WI38 (cell line): ENCODE measurements around the gene CNTROB.
A peak's percentile ranks its signal among the peaks of the same experiment; 100 is the strongest.

Experiments used
- H3K4me3 ChIP-seq: 2 replicates; pipeline ENCODE4 v1.5.1; 2011; ENCODE audit warnings: low read depth, mild to moderate bottlenecking, control low read depth, low read length
- TF ChIP-seq, protein P1 (sequence below): IDR thresholded peaks from 2 replicates; pipeline ENCODE4 v1.5.1; 2012; ENCODE audit warnings: low read depth, mild to moderate bottlenecking, control low read depth, low read length

Gene CNTROB

GRCh38 chr17:7992516-7992915, 60.5 kb downstream of the CNTROB start:
- TF ChIP-seq, protein P1, sequence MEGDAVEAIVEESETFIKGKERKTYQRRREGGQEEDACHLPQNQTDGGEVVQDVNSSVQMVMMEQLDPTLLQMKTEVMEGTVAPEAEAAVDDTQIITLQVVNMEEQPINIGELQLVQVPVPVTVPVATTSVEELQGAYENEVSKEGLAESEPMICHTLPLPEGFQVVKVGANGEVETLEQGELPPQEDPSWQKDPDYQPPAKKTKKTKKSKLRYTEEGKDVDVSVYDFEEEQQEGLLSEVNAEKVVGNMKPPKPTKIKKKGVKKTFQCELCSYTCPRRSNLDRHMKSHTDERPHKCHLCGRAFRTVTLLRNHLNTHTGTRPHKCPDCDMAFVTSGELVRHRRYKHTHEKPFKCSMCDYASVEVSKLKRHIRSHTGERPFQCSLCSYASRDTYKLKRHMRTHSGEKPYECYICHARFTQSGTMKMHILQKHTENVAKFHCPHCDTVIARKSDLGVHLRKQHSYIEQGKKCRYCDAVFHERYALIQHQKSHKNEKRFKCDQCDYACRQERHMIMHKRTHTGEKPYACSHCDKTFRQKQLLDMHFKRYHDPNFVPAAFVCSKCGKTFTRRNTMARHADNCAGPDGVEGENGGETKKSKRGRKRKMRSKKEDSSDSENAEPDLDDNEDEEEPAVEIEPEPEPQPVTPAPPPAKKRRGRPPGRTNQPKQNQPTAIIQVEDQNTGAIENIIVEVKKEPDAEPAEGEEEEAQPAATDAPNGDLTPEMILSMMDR = no peak

DNA sequence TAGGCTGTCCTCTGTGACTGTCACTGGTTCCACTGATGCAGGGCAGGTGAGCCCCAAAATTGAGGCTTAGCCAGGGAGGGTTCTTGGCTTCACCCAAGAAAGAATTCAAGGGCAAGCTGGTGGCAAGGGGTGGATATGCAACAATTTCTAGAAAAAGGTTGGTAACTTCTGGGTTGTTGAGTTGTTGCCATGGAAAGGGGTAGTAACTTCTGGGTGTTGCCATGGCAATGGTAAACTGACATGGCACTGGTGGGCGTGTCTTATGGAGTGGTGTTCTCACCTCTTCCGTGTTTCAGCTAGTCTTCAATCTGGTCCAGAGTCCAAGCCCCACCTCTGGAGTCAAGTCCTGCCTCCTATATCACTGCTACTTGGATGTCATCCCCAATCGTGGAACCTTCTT, 60.9 kb downstream of the CNTROB start:
- TF ChIP-seq, protein P1 = no peak
- H3K4me3 ChIP-seq = no peak overlapping the region

More at GRCh38 chr17:7992516-7992915, 60.5 kb downstream of the CNTROB start:
- H3K4me3 ChIP-seq = no peak overlapping the region

- TF ChIP-seq, protein P1 = no peak
- H3K4me3 ChIP-seq = no peak overlapping the region
These were observed 62.1 kb downstream of the CNTROB start for GRCh38 chr17:7993972-7994589.

DNA sequence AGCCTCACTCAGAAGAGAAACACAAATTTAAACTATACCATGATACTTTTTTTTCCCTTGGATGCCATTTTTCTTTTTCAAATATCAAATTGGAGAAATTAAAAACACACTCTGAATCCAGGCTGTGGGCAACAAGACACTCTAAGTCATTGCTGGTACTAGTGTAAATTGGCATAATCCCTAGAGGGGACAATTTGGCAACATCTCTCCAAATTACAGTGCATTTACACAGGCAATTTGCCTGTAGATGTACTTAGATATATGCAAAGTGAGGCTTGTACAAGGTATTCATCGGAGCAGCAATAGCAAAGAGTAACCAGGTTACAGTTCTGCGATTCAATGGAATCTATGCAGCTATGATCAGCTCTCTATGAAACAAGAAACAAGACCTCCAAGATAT, 63.7 kb downstream of the CNTROB start:
- TF ChIP-seq, protein P1 = no peak

DNA sequence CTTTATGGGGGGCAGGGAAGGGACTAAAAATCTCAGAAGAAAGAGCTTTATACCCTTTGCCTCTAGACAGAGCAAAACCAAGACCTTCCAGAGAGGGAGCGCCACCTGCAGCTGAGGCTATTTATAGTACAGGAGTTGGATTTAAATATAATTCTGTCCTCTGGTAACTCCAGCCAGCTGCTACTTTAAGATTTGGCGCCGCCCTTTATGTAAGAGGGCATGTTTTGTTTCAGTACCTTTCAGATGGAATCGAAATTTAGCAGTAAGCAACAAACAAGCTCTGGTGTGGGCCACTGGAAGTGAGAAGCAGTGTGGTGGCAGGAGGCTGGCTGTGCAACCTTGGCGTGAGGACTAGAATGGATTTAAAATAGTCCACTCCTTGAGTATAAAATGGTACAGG, 65.2 kb downstream of the CNTROB start:
- H3K4me3 ChIP-seq = no peak overlapping the region
- TF ChIP-seq, protein P1 = peak; percentile 16; the same call in 1 of the 2 replicates

More for the DNA sequence above, 63.7 kb downstream of the CNTROB start:
- H3K4me3 ChIP-seq = no peak overlapping the region
